H4 (cell line): ENCODE results near the gene ZNF879. TPM values are rescaled to one million over a fixed set of nuclear protein-coding genes. Genes with fewer than 3 reads are reported as not detected.

Experiments used
- DNase-seq: peaks from one replicate; pipeline ENCODE4 v3.0.0-alpha.2; 2015; ENCODE audit warnings: low spot score
- total RNA-seq: library from RNA; depleted of rRNA; stranded (reverse); fragments of >200 nt; shearing (Covaris generic); gene quantifications from 2 replicates; pipeline ENCODE4 v1.2.3, GENCODE V29; 2014; rRNA removed

Gene ZNF879
- 0.76 and 1.4 TPM in 2 replicates for total RNA-seq

DNA sequence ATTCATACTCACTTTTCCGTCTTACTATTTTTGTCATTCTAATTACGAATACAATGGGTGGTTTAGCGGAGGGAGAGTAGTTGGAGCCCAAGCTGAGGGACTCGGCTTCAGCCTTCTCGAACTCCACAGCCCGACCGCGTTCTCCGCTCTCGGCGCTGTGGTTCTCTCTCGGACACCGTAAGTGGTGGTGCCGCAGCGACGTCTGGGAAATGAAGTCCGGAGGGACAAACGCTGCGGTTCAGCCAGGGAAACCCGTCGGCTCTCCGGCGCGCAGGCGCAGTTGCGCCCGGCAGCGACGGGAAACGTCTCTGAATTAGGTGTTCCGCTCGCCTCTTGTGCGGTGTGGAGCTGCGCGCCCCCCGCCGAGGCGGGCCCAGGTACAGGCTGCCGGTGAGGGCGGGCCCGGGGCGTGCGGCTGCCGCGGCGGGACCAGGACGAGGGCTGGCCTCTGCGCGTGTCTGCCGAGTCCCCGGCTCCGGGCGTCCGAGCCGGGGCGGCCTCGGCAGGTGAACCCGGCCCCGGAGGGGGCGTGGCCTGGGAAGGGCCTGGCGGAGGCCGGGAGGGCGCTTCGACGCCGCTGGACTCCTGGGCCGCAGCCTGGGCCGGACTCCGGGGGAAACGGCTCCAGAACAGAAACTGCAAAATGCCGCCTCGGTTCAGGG lies at the start of gene ZNF879:
TSS of gene ZNF879 (plus strand) at position 277 of the 662 bp plus-strand sequence. CDS start 1,201 bp downstream, outside the sequence.
- DNase-seq: peak; percentile 91

DNA sequence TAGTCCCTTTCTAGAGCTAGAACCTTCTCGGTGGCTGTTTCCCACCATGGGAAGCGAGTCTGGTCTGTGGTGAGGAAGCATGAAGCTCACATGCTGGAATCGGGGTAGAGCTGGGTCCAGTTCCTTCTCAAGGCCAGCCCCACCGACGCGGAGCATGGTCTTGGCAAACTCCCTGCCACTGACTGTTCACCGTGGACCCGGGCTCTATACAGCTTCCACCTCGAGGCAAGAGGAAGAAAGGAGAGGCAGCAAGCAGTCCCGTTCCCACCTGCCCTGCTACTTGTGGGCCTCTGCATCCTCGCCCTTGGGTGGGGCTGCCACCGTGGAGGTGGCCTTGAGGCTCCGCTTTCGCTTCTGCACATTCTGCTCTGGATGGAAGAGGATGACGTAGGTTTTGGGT lies 42.2 kb upstream of the ZNF879 start:
- no peak for DNase-seq

DNA sequence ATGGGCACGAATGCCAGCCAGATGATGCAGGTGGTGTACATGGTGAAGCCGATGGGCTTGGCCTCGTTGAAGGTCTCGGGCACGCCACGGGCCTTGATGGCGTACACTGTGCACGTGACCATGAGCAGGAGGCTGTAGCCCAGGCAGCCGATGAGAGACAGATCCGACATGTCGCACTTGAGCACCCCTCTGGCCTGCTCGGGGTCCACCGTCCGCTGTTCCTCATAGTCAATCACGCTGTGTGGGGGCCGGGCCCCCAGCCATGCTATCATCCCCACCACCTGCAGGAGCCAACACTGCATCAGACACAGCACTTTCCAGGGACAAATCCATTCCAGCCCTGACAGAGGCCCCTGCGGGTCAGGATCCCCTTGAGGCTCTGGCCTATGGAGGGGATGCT lies 40.7 kb upstream of the ZNF879 start:
- no peak for DNase-seq

DNA sequence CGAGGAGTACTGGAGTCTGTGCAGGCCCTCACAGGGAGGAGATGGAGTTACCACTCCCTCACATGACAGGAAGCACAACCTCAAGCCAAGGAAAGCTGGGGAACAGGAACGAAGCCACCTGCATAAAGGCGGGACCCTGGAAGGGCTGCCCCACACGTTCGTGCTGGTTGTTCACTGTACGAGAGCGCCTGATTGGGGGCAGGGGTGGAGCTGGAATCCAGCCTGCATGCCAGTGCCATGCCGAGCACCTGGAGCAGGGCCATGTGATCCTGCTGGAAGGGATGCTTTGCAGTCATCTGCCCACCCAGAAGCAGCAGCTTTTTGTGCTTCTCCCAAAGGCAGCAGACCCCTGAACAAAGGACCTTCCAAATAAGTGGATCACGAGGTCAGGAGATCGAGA lies 39.9 kb upstream of the ZNF879 start:
- no peak for DNase-seq

DNA sequence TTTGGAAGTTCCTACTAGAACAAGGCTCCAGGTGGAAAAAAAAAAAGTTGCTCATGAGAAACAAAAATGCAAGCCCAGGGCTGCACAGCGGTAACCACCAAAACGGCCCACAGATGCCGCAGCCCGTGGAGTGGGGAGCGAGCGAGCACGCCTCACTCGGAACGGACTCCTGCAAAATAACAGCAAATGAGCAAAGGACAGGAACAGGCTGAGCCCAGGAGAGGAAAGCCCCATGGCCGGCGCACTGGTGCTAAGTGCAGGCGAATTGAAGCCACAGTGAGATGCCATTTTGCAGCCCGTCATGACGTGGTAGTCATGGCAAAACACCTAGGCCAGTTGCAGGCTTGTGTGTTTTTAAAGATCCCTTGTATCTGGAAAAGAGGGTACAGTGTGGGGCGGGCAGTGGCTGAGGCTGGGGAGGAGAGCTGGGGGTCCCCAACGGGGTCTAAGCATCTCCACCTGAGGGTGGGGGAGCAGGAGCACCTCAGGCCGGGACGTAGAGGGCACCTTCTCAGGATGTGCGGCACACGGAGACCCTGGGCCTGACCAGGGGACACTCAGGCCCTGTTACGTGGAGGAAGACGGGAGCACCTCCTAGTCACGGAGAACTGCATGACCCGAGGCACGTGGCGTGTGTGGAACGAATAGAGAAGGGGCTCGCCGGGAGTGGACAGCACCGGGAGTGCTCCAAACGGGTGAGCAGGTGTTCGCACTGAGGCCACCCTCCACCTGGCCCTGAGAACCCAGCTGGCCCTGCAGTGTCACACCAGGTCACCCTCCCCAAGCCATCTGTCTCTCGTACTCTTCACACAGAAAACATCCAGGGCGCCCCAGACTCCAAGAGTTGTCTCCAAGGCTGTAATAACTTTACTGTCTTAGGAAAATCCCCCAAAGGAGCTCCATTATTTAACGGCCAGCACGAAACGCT lies 39.2 kb upstream of the ZNF879 start:
- no peak for DNase-seq

DNA sequence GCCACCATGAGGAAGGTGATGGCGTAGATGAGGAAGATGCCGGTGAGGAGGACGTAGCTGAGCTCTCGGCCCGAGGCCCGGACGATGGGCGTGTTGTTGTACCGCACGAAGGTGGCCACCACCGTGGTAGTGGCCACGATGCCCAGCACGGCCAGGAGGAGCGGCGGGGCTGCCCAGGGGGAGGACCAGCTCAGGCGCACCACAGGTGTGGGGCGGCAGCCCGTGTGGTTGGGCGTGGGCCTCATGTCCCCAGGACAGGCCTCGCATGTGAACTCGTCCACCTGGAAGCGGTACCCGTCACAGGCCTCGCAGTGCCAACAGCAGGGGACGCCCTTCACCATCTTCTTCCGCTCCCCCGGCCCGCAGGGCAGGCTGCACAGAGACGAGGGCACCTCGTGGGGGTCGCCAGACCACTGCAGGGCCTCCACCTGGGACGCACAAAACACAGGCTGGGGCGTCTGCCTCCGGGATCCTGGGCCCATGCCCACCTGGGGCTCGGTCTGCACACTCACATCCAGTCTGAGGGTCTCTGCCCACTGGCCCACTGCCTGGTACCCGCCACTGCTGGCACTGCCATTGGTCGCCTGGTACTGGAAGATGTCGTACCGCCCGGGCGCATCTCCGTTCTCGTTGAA lies 37.2 kb upstream of the ZNF879 start:
- DNase-seq: no peak

DNA sequence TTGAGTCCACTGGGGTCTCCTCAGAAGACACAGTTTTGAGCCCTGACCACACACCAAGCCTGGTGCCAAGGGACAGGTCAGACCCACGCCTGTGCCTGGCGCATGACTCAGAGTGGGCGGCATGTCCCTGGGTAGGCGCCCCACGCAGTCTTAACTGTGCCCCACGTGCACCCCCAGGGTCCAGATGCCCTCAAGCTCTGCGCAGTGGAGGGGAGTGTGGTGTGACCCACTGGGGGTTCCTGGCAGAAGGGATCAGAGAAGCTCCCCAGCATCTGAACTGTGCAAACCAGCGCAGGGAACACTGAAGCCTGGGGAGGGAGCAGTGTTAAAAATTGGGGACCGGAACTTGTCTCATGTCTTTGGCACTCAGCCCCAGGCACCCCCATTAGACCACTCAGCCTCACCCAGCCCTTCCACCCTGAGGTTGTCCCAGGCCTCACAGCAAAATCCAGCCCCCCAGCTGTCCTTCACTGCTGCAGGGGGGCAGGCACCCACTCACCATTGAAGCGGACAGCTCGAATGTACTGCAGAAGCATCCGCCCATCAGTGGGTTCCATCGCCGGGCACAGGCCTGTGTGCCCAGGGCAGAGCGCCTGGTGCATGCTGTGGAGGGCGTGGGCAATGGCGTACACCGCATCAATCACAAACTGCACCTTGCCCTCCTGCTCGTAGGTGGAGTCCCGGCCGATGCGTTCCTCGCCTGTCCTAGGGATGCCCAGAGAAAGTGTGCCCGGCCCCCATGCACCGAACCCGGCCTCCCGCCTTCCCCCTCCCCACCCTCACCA lies 35.0 kb upstream of the ZNF879 start:
- no peak for DNase-seq

DNA sequence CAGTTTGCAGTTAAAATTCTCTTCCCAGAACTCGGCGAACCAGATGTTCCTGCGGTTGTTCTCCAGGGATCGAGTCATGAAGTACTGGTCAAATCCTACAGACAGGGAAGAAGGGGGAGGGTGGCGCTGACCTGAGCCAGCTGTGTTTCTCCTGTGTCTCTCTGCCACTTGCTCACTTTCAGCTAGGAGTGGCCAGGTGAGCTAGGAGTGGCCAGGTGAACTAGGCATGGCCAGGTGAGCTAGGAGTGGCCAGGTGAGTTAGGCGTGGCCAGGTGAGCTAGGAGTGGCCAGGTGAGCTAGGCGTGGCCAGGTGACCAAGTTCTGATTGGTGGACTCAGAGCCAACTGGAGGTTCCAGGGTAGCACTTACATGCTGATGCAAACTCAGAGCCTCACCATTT lies 34.3 kb upstream of the ZNF879 start:
- DNase-seq: no peak

DNA sequence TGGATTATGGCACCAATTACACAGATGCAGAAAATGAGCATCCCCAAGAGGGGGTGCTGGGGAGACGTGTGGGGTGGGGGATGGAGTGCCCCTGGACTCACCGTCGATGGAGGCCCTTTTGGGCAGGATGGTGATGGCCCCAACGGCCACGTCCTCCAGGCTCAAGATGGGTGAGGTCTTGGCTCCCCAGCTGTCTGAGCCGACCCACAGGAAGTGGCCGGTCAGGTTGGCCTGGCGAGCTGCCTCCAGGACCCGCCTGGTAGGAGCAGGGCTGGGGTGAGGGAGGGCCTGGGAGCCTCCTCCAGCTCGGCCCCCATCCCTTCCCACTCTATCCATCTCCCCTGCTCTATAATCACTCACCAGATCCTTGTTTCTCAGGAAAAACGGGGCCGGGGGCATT lies 33.1 kb upstream of the ZNF879 start:
- no peak for DNase-seq

DNA sequence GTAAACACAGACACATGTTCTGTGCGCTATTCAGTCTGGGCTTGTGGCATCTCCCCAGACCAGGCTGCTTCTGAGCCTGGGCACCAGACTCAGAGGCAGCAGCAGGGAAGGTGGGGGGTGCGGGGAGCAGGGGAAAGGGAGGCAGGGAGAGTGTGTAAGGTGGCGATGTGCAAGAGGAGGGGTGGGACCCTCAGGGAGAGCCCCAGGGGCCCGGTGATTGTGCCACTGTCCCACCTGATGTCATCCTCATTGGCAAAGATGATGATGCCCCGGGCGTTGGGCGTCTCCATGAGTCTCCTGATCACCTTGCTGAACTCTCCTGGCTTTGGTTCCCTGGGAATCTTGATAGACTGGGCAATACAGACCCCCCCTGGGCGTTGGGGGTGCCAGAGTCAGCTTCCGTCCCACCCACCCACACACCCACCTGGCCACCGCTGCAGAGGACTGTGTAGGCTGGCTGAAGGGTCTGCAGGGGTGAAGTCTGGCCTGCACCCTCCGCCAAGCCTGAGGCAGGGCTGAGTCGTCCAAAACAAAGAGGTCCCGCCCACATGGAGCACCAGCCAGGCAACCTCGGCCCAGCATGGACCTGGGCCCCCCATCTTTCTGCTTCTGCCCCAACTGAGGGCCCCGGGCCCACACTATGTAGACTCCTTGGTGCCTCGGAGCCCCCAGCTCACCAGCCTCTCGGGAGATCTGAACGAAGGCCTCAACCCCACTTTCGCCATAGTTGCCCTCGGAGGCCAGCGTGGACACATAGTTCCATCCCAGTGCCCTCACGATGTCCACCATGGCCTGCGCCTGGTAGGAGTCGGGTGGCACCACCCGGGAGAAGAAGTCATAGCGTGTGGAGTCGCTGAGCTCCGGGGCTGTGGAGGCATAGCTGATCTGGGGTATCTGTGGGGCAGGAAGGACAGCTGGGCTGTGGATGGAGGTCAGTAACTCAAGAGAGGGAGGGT lies 32.1 kb upstream of the ZNF879 start:
- no peak for DNase-seq

DNA sequence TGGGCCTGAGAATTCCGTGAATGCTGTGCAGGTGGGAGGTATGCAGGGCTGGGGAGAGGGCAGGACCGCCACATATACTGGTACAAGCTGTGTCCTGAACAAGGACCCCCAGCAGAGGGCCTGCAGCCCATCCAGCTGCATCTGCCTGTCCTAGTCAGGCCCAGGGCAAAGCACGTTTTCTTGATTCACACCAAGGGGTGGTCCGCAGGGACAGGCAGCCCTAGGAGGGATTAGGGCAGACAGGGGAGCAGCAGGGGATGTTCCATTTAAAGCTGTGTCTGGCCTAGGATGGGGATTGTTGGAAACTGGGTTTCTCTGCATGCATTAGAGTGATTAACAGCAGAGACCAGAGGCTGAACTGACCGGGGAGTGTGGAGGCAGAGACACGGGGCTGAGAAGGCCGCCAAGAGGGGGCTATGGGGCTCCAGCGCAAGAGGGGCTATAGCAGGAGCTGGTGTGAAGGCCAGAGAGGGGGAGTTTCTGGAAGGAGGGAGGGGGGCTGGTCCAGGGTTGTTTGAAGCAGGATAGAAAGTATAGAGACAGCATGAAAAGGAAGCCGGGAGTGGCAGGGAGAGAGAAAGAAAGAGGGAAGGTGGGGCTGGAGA lies 31.2 kb upstream of the ZNF879 start:
- DNase-seq: no peak

DNA sequence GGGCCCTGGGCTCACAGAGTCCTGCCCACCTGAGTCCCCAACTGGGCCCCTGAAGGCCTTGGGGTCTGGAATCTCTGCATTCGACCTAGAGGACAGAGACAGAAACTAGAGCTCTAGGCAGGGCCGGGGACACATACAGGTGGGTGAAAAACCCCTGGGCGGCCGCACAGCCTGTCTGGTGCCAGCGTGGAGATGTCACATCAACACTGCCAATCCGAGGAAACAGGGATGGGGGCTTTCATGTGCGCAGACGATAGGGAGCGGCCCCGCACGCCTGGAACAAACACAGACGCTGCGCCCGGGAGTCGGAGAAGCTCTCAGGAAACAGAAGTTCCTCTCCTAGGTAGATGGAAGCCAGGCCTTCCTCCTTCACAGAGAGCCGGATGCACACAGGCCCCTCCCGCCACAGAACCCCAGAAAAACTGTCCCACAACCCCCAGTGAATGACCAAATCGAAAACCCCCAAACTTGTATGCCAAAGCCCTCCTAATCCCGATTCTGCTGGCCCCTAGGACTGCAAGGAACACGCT lies 30.3 kb upstream of the ZNF879 start:
- DNase-seq: no peak

DNA sequence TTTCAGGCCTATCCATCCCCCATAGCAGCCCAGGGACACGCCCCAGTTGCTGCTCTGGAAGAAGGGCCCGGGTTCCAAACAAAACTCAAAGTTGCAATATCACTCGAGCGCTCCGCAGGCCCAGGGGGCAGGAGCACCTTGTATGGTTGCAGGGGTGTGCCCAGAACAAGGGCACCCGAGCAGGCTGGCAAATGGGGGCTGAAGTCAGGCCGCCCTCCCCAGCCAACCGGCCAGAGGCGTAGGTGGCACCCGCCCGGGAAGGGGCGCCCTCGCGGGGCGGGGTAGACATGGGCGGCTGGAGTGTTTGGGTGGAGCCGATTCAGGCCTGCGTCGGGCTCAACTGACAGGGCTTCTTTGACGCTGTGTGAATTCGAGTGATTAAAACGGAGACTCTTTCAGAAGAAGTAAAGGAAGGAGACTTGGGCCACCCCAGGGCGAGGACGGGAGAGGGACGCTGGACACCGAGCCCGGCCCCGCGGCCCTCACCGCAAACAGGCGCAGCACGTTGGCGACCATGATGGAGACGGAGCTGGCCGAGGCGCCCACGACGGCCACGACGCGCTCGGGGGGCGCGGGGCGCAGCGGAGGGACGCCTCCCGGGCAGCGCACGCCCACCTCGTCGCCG lies 29.5 kb upstream of the ZNF879 start:
- no peak for DNase-seq

DNA sequence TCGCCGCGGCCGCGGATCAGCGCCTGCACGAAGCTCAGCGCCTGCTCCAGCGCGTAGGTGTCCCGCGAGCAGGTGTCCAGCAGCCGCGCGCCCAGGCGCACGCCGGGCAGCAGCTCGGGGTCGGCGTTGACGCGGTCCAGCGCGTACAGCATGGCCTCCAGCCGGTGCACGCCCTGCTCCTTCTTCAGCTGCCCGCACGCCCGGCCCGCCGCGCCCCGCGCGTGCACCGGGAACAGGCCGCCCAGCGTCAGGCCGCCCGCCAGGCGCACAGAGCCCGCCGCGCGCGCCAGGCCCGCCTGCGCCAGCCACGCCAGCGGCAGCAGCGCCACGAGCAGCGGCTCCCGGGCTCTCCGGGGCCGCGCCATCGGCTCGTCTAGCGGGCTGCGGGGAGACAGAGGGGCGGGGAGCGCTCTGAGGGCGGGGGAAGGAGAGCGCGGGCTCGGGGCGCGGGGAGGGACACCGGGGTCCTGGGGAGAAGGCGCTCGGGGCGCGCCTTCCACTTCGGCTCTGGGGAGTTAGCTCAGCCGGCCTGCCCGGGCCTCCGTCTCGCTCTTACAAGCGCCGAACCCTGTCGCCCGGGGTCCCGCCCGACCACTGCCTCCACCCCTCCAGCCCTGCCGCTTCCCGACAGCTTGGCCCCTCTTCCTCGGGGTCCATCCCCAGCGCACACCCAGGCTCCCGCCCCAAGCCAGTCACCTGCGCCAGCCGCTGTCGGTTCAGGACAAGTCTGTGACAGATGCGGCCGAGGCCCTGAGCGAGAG lies 28.8 kb upstream of the ZNF879 start, which contains the start of gene GRM6:
TSS of gene GRM6 (minus strand) at position 741 of the 761 bp plus-strand sequence. CDS start at position 365, 376 bp downstream.
- DNase-seq: no peak

DNA sequence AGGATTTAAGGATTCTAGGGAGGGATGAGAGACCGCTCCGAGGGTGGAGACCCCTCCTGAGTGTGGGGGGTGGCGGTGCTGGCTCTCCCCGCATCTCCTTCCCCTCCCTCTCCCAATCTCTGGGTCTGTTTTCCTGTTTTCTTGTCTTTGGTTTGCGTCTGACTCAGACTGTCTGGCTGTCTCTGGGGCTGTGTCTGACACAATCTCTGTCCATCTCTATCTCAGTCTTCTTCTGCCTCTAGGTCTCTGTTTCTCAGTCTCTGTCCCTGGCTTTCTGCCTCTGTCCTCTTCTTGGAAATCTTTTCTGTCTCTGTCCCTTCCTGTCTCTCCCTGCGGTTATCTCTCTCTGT lies 28.3 kb upstream of the ZNF879 start:
- no peak for DNase-seq

DNA sequence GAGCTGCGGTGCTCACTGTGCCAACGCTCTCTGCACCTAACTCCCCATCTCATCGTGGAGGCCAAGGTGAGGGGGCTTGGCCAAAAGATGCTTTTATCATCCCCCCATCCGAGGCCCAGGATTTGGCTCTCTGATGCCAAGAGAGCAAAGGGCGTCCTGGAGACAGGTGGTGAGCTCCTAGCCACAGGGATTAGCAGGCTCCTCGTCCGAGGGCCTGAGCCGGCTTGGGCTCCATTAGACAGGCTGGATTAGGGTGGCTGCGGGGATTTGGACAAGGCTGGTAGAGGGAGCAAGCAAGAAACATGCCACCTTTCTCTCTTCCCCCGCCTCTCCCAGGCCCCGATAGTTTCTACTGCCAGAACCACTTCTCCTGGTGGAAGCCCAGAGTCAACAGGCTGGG lies 27.4 kb upstream of the ZNF879 start:
- DNase-seq: no peak

DNA sequence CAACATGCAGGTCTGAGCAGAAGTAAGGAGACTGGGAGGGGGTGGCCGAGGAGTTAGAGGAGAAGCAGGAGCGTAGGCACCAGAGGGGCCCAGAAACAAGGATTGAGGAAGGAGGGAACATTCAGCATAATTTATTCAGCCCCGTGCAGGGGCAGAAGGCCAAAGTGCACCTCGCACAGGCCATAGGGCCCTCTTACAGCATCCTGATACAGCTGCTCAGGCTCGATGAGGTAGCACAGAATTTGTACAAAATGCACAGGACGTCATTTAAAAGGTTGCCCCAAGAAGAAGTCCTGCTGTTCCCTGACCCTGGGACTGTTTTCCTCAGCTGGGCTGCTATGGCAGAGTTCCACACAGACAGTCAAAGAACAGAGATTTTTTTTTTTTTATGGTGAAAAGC lies 26.4 kb upstream of the ZNF879 start:
- DNase-seq: no peak

DNA sequence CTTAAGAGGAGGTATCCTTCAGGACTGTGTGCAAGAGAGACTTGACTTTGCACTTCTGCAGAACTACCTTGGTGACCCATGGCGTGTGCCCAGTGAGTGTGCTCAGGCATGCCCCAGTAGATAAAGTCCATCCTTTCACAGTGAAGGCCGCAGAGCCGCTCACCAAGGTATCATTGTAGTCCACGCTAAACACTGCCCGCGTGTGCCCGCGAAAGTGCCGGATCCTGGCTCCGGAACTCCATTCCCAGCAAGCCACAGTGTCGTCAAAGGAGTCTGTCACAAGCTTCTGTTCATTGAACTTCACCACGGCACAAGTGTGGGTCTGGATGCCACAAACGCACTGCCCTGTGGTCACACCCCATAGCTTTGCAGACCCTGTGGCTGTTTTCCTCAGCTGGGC lies 25.2 kb upstream of the ZNF879 start:
- DNase-seq: no peak

DNA sequence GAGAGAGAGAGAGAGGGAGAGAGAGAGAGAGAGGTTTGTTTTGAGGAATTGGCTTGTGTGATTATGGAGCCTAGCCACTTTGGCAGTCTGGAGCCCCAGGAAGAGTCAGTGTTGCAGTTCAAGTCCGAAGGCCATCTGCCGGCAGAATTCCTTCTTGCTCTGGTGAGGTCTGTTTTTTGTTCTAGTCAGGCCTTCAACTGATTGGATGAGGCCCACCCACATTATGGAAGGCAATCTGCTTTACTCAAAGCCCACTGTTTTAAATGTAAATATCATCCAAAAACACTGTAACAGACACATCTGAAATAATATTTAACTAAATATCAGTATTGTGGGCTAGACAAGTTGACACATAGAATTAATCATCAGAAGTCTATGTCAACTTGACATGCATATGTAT lies 17.0 kb upstream of the ZNF879 start:
- no peak for DNase-seq
